ENCODE measurements around the gene VSX2. TPM values are rescaled to one million over a fixed set of nuclear protein-coding genes. Genes with fewer than 3 reads are reported as not detected.

VSX2 gene
- total and polyA plus RNA-seq, 2 donors (not counting 1 experiment from before 2014, with no cell fraction given), result not detected

DNA sequence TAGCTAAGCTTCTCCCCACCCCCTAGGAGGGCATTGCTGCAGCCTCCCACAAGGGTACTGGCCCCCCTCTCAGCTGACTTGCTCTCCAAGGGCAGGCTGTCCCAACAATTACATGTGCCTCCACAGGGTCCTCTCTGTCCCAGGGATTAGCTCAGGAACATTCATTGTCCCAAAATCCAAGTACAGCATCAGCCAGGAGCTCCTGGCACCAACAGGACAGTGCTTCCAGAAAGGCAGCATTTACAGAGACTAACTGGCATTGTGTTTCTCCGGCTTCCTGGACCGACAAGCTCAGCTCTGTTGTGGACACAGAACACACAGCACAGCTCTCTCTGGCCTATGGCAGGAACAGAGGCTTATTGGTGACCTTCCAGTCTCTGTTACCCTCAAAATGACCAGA, 41.8 kb downstream of the VSX2 start:
- peaks cover 2% of the 10 kb centered on the region for H3K36me3 ChIP-seq (ENCODE audit: control insufficient read depth, insufficient read depth, low read length)
- DNase-seq (ENCODE audit: low read depth in 2 of 2), result no peak
- H3K4me1 ChIP-seq (ENCODE audit: control insufficient read depth, extremely low read depth, insufficient read depth, low read length), result no peaks in the 10 kb centered on the region
- H3K27me3 ChIP-seq (ENCODE audit: control insufficient read depth, insufficient read depth, low read length), result no peaks in the 10 kb centered on the region
- H3K27ac ChIP-seq (ENCODE audit: insufficient read depth, low read length), result no peak overlapping the region
- no peak overlapping the region for H3K4me3 ChIP-seq (replicated peaks in 1 of 4; ENCODE audit: control extremely low read depth in 1 of 4, insufficient read depth in 1 of 4, low read depth in 3 of 4, low read length in 4 of 4)
- no peak overlapping the region for H3K9ac ChIP-seq (ENCODE audit: insufficient read depth, low read length)
- no peak for TF ChIP-seq EZH2 (IDR thresholded peaks at IDR 0.05; ENCODE audit: low read length, missing control alignments)
- no peak for TF ChIP-seq CTCF (conservative IDR thresholded peaks at IDR 0.05 in 1 of 2, IDR thresholded peaks at IDR 0.05 in 1 of 2; ENCODE audit: low read depth in 1 of 2, low read length in 2 of 2)
- no peaks in the 10 kb centered on the region for H4K20me1 ChIP-seq (ENCODE audit: control insufficient read depth, extremely low read depth, insufficient read depth, low read length)
- no peak overlapping the region for H2AFZ ChIP-seq (ENCODE audit: low read length)
- no peaks in the 10 kb centered on the region for H3K79me2 ChIP-seq (ENCODE audit: control insufficient read depth, insufficient read depth, low read length)
- no peaks in the 10 kb centered on the region for H3K9me3 ChIP-seq (ENCODE audit: control insufficient read depth, insufficient read depth, low read depth, low read length)
- no peak overlapping the region for H3K4me2 ChIP-seq (ENCODE audit: extremely low read depth, insufficient read depth, low read length)

- Histone ChIP-seq H3K9ac (ENCODE audit: insufficient read depth, low read length) (no peak overlapping the region), H3K9me3 (ENCODE audit: control insufficient read depth, insufficient read depth, low read depth, low read length) (no peaks in the 10 kb centered on the region), H3K27ac (ENCODE audit: insufficient read depth, low read length) (no peak overlapping the region), H2AFZ (ENCODE audit: low read length) (no peak overlapping the region), H4K20me1 (ENCODE audit: control insufficient read depth, extremely low read depth, insufficient read depth, low read length) (no peaks in the 10 kb centered on the region), H3K4me1 (ENCODE audit: control insufficient read depth, extremely low read depth, insufficient read depth, low read length) (no peaks in the 10 kb centered on the region), H3K79me2 (ENCODE audit: control insufficient read depth, insufficient read depth, low read length) (no peaks in the 10 kb centered on the region), H3K4me3 (replicated peaks in 1 of 4; ENCODE audit: control extremely low read depth in 1 of 4, insufficient read depth in 1 of 4, low read depth in 3 of 4, low read length in 4 of 4) (no peak overlapping the region), H3K27me3 (ENCODE audit: control insufficient read depth, insufficient read depth, low read length) (no peaks in the 10 kb centered on the region), H3K4me2 (ENCODE audit: extremely low read depth, insufficient read depth, low read length) (no peak overlapping the region), H3K36me3 (ENCODE audit: control insufficient read depth, insufficient read depth, low read length) (peaks cover 19% of the 10 kb centered on the region)
- no peak for DNase-seq (ENCODE audit: low read depth in 2 of 2)
- no peak for TF ChIP-seq CTCF (conservative IDR thresholded peaks at IDR 0.05 in 1 of 2, IDR thresholded peaks at IDR 0.05 in 1 of 2; ENCODE audit: low read depth in 1 of 2, low read length in 2 of 2)
Measured at GRCh38 chr14:74286736-74287135, 47.5 kb downstream of the VSX2 start.

DNA sequence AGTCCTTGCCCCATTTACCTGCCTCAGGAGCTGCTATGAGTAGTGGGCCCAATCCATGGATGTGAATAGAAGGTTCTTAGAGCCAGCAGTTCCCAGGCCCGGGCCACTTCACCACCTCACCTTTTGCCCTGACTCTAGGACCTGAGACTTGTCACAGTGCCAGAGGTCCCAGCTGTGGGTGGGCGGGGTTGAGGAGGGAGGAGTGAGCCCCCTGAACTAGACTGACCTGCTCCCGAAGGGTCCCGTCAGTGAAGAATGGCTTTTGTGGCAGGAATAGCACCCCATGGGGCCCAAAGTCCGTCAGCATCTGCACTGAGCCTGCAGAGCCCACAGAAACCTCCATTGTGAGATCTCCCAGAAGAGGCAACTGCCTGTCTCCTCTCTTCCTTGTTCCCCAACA, 50.6 kb downstream of the VSX2 start:
- Histone ChIP-seq H3K36me3 (ENCODE audit: control insufficient read depth, insufficient read depth, low read length) (peaks cover 27% of the 10 kb centered on the region), H2AFZ (ENCODE audit: low read length) (no peak overlapping the region), H3K4me1 (ENCODE audit: control insufficient read depth, extremely low read depth, insufficient read depth, low read length) (no peaks in the 10 kb centered on the region), H3K27me3 (ENCODE audit: control insufficient read depth, insufficient read depth, low read length) (no peaks in the 10 kb centered on the region), H3K9me3 (ENCODE audit: control insufficient read depth, insufficient read depth, low read depth, low read length) (no peaks in the 10 kb centered on the region), H3K4me3 (replicated peaks in 1 of 4; ENCODE audit: control extremely low read depth in 1 of 4, insufficient read depth in 1 of 4, low read depth in 3 of 4, low read length in 4 of 4) (no peak overlapping the region), H3K4me2 (ENCODE audit: extremely low read depth, insufficient read depth, low read length) (no peak overlapping the region), H3K79me2 (ENCODE audit: control insufficient read depth, insufficient read depth, low read length) (no peaks in the 10 kb centered on the region), H3K27ac (ENCODE audit: insufficient read depth, low read length) (no peak overlapping the region), H3K9ac (ENCODE audit: insufficient read depth, low read length) (no peak overlapping the region), H4K20me1 (ENCODE audit: control insufficient read depth, extremely low read depth, insufficient read depth, low read length) (no peaks in the 10 kb centered on the region)
- TF ChIP-seq CTCF (conservative IDR thresholded peaks at IDR 0.05 in 1 of 2, IDR thresholded peaks at IDR 0.05 in 1 of 2; ENCODE audit: low read depth in 1 of 2, low read length in 2 of 2) (no peak), EZH2 (IDR thresholded peaks at IDR 0.05; ENCODE audit: low read length, missing control alignments) (no peak)
- no peak for DNase-seq (ENCODE audit: low read depth in 2 of 2)
